ENCODE measurements around the gene TBC1D22B.

The TBC1D22B gene

DNA sequence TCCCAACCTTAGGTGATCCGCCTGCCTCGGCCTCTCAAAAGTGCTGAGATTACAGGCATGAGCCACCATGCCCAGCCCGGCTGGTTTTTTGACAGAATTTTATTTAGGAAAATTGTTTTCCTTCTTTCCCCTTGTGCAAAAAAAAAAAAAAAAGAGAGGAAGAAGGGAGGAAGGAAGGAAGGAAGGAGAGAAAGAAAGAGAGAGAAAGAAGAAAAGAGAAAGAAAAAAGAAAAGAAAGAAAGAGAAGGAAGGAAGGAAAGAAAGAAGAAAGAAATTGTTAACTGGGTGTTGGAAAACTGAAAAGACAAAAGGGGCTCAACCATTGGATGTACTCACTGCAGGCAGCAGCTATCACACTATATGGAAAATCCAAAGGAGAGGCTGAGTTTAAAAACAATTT, 94.8 kb downstream of the TBC1D22B start:
- DNase-seq, result no peak

DNA sequence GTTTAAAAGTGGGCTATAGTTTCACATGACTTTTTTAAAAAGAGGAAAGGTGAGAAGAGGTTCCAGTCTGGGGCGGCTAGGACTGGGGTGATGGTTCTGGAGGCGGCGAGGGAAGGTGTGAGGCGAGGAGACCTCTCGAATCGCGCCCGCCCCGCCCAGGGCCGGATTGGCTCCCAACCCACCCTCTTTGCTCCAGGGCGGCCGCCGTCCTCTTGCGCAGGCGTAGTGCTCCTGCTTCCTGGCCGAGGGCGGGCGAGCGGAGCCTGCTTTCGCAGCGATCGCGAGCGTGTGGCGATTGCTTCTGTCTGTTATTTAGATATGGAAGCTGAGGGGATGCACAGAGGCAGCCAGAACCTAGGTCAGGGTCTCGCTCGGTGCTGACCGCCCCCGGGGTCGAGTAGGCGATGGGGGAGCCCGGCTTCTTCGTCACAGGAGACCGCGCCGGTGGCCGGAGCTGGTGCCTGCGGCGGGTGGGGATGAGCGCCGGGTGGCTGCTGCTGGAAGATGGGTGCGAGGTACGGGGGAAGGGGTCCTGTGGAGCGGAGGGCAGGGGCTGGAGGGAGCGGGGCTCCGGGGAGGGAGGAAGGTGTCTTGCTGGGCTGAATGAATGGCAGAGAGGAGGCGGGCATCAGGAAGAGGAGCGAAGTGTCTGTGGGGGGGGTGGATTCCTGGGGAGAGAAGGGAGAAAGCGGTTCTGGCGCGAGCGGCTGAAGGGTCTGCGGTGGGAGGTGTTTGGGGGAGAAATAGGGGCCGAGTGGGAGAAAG, 96.4 kb downstream of the TBC1D22B start, which contains the start of gene RNF8:
Gene RNF8, plus strand, starts transcription at position 223 of the 765 bp plus-strand sequence. Its CDS starts 182 bp downstream, at position 405.
- peak in 55 of 56 donors; percentile 22 to 92 (median 78) for DNase-seq

DNA sequence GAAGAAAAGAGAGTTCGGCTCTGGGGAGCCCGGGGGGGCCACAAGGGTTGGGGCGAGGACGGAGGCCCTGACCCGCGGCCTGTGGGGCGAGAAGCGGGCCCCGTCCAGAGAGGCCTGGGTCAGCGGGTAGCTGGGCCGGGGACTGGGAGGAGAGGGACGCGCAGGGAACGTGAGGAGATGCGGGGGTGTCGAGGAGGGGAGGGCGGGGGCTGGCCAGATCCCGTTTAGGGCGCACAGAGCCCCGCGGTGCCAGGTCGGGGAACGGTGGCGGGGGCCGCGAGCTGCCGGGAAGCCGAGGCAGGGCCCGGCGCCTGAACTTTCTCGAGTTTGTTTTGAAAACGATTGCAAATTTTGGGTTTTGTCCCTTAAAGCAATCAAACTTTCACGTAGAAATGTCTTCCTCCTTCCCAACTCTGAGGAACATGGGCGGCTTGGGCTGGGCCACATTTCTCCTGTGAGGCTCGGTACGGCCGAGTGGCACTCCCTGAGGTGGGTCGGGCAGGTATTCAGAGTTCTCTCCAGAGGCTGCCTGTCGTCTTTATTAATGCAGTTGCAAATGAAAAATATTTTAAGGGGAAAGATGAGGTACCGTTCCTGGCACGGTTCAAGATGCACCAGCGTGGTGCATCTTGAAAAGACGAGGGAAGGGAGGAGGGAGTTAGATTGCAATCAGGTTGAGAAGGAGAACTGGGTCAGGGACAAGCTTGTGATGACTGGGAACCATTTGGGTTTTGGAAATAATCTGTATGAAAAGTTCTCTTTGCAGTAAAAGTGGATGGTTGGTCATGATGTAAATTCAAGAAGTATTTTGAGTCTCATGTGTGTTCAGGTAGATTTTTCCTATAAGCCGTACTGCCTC, 97.2 kb downstream of the TBC1D22B start:
- DNase-seq, result peak in 20 of 56 donors; percentile 6 to 50 (median 29)

DNA sequence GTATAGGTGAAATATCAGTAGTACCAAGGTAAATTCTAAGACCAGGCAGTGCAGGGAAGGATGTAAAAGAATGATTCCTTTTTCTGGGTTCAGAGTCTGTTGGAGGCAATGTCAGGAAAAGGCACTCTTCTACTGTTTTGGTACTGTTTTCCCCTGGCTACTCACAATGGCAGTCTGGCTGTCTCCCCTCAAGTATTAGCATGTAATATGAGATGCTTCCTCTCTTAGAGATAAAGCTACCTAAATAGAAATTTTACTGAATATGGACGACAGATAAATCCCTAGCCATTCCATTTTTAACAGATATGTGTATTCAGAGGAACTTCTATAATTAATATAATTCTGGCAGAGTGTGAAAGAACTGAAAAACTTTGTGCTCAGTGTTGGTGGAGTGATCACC, 99.7 kb downstream of the TBC1D22B start:
- DNase-seq, result no peak

DNA sequence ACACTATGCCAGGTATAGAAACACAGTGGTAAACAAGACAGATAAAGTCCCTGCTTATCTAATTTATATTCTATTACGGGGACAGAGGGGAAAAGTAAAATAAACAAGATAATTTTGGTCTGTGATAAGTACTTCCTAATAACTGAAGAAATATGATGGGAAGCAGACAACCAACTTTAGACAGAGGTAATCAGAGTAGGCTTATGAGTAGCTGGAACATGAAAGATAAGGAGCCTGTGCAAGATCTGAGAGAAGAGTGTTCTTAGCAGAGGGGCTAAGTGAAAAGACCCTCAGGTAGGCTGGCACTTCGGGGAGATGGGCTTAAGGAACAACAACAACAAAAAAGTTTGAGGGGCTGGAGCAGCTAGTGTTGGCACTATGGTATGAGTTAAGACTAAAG, 100.3 kb downstream of the TBC1D22B start:
- no peak for DNase-seq

DNA sequence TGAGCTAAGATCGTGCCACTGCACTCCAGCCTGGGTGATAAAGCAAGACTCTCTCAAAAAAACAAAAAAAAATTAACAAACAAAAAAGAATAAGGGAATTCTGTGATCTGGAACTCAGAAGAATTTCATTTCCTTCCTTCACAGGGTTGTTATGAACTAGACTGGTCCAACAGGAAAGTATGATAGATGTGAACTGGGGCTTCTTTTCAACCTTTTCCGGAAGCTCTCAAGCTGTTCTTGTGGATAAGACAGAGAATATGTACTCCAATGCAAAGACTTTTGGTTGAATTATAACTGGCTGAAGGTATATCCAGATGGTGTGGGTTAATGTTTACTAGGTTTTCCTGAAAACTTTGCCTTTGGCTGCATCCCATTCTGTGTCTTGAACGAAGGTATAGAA, 101.5 kb downstream of the TBC1D22B start:
- no peak for DNase-seq

DNA sequence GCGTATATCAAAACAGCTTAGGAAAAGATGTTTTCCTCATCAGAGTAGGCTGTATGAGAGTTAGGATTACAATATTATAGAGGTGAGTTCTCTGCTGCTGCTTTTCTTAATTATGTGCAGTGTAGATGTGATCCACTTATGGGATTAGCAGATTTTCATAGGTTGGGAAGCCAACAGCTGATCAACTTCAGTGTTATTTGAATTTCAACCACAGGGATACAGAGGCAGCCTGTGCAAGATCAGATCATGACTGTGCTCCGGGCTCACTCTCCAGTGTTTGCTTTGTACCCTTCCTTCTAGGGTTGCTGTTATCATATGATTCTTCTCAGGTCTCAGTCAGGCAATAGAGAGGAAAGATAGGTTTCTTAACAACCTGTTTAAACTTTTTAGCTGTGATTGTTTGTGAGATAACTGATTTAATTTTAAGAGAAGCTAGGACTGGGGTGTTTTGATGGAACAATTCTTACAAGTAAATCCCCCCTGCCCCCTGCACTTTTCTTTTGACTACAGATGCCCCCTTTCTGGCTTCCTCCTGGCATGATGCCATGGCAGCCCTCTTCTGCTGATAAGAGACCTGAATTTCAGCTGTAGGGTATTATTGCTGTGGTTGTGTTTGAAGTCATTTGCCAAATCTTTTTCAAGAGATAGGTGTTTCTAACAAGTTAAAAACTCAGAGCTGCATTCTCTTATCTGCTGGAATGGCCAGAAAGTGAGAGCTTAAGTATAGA, 104.7 kb downstream of the TBC1D22B start:
- no peak for DNase-seq

DNA sequence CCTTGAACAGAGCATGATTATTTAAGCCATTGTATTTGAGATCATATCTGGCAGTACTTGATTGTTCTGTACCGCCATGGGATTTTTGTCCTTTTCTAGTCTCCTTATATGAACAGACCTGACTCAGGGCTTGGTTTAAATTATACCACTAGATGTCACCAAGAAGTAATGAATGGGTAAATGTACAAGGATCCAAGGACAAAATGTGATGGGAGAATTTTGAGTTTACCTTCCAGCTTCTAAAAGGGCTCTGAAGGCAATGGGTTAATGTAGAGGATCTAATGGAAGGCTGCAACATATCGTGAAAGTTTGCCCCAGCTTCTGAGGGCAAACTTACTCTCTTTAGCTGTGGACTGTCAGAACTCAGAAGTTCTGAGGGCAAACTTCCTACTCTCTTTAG, 108.2 kb downstream of the TBC1D22B start:
- no peak for DNase-seq

DNA sequence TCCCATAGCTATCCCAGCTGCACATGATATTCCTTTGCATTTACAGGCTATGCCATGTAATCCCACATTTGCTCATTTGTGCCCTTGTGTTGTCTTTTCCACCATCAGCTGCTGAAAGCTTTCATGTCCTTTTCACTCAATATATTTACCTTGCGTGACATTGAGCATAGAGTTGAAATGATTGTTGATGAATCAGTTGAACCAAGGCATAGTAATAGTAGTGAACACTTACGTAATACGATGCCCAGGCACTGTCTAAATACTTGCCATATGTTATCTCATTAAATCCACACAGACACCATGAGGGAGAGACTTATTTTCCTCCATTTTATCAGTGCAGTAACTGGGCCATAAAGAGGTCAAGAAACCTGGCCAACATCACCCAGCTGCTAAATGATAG, 109.3 kb downstream of the TBC1D22B start:
- no peak for DNase-seq

DNA sequence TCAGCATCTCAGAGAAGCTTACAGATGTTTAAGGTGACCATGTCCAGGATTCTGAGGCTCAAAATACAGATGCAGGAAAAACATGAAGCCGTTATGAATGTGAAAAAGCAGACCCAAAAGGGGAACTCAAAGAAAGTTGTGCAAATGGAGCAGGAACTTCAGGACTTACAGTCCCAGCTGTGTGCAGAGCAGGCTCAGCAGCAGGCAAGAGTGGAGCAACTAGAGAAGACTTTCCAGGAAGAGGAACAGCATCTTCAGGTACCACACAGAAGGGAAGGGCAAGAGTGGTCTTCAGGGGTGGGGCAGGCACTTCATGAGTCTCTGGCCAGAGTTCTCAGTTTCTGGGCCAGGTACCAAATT, 111.4 kb downstream of the TBC1D22B start:
- no peak for DNase-seq

DNA sequence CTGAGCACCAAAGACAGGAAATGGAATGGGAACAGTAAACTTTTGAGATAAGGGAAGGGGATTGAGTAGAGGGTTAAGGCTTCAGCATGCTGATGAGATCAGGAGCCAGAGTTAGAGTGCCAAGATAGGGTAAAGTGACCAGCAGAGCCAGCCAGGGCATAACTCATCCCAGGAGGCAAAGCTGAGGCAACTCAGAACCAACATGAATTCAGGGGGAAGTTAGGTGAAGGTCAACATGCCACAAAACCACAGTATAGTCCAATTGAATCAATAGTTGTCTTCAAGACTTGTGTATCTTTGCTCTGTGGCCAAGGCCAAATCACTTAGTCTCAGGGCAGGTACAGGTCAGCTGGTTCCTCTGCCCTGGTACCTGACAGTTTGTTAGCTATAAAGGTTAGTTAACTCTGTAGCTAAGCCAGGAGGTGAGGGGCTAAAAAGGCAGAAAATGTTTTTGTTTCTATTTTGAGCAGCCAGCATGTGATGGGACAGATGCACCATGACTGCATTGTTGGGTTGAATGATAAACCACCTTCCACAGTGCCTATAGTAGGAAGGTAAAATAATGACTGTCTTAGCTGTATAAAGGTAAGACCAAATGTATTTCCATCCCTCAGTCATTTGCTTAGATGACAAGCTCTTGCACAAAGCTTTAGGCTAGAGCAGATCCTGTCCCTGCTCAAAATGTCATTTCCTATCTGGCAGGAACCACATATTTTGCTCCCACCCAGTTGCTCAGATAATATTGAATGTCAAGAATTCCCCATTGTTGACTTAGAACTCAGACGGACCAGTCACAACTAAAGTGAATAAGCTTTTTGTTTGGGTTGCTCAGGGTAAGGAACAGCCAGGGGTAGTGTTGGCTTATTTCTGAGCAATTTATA, 112.0 kb downstream of the TBC1D22B start:
- DNase-seq, result no peak

DNA sequence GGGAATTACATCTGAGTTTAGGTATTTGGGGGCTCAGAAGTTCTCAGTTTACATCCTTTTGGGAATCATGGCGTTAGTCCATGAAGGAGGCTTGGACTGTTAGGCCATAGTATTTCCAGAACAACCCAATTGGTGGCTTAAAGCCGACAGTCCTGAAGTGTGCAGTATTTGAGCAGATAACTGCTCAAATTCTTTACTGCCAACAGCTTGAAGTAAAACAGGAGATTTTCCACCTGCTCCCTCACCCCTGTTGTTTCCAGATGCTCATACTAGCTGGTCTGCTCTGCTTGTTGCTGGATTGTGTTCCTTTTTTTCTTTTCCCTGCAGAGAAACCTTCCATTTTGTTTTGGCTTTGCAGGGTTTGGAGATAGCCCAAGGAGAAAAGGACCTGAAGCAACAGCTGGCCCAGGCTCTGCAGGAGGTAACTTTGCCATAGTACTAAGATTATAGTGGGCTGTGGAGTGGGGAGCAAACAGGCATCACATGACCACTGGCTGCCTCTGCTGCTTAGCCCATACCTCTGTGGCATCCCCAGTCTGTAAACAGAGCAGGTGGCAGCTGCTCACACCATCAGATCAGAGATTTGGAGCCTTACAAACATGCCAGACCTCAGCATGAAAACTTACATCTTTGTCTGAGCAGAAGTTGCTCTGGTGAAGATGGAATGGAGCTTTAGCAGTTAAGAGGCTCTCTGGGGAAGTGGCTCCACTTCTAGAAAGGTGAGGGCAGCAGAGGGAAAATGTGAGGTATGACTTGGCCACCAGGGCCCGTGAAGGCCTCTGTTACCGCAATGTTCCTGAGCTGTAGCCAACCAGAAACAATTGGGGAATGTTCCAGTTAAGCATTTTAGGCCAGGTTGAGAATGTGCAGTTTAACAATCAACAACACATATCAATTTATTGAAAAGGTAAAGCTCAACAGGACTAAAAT, 113.8 kb downstream of the TBC1D22B start:
- no peak for DNase-seq

DNA sequence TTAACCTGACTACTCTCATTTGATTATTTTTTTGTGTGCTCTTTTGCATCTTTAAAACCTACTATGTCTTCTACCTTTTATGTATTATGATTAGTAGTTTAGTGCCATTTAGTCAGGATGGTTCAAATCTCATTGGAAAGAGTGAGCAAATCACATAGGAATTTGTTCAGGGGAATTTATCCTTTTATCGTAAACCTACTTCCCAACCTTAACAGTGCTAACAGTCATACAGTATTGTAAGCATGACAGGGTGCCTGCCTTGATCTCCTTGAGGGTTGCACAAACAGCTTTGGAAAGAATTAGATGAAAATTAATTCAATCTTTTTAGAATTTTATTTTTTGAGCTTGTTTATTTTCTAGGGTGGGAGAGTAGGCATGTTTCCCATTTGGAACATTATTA, 114.5 kb downstream of the TBC1D22B start:
- DNase-seq, result no peak

DNA sequence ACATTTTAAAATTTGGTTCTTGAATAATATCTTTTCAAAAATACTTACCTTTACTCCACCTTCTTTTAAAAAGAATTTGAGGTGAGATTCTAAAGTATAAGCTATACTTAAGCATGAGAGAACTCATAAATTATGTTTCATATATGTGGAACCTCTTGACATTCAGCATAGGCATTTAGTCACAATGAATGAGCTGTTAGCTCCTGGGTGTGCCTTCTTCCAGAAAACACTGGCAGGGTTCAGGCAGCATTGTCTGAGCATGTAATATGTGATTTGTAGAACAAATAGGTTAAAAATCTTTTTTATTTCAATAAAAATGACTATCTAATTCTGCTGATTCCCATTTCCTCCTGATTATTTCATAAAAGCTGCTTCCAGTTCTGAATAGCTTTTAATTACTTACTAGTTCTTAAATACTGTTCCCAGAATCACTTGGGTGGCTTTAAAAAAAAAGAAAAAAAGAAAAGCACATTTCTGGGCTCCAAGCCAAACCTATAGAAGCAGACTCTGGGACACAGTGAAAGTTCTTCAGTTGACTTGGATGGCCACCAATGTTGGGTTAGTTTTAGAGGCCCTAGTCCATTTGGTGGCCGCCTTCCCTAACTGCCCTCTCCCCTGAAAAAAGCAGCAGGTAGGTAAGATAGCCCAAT, 116.4 kb downstream of the TBC1D22B start:
- DNase-seq, result no peak

DNA sequence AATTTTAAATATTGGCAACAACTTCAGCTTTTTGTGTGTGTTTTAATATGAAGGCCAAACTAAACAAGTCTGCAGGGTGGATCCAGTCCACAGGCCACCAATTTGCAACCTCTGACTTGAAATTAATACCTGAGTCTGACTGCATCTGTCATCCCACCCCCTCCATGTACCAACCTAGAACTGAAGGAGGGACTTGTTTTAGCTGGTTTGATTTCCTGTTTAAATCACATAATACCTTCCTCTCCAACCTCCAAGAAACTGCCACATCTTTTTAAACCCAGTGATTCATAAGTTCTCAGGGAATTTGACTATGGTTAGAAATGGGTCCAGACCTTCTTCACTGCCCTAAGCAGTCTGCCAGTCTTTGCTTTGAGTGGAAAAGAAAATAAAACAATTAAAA, 117.8 kb downstream of the TBC1D22B start:
- DNase-seq, result no peak

DNA sequence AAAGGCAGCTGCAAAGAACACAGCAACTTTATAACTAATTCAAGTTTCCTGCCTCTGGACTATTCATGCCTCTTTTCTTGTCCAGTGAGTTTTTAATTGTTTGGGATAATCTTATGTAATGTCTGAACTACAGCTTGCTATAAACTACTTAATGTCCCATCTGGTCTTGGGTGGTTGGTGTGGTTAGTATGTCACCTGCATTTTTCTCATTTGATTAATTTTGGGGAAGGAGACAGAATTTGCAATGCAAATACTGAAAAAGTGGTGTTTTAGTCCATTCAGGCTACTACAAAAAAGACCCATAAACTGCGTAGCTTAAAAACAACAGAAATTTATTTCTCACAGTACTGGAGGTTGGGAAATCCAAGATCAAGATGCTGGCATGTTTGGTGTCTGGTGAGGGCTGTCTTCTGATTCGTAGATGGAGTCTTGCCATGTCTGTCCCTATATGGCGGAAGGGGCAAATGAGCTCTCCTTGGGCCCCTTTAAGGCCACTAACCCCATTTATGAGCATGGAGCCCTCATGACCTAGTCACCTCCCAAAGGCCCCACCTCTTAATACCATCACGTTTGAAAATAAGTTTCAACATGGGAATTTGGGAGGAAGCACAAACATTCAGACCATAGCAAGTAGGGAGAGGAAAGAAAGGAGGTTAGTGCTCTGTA, 118.6 kb downstream of the TBC1D22B start:
- no peak for DNase-seq

DNA sequence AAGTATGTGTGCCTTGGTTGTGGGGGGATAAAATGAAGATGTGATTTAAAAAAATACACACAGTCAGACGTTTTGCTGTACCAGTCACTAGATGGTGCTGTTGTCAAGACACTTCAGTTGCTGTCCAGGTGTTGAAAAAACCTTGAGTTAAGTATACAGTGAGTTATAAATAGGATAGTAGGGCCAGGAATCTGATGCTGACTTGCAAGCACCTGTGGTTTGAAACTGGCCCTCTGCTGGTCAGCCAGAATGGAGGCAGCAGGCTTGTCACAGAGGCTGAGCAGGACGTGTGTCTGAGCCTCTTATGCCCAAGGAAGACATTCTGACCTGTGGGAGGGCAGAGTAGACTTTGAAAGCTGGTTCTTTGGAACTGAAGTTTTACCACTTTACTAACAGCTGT, 124.0 kb downstream of the TBC1D22B start:
- DNase-seq, result no peak
